Hepatocyte (in vitro differentiated cells): ENCODE results near the gene MORC1.

Experiments used
- CTCF ChIP-seq: fragments of 200-600 bp; sonication (generic); IDR thresholded peaks from 2 replicates; pipeline ENCODE4 v1.5.1; 2016; ENCODE audit warnings: antibody characterized with exemption, mild to moderate bottlenecking; ENCODE audit not compliant: poor library complexity
- EZH2 ChIP-seq: fragments of 200-600 bp; sonication (generic); IDR thresholded peaks from 2 replicates; pipeline ENCODE4 v1.6.1; 2016; ENCODE audit warnings: antibody characterized with exemption, mild to moderate bottlenecking, borderline replicate concordance

DNA sequence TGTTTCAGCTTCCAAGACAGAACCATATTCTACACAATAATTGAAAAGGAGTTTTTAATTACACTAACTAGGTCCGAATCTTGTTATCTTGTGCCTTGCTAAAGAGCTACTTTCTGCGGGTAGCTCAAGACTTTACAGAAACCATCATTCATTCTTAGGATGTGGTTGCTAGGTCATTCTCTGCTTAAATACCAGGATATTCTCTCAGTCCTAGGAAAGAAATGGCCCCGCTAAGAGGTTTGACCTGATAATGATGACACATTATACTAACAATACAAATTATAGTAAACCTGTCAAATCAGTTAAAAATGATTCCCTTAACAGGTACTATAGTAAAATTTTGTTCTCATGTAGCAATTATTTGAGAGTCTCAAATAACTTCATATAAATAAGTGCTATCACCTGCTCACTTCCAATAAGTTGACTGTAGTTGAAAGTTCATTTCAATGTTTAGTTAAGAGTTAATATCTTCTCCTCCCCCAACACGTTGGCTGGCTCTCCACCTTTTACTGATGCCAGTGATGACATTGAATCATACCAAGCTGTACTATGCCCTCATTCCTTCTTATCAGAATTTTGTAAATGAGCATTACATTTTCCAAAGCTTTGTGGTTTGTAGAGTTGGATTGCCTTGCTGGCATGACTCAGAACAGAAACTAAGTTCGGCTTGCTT, 15.0 kb upstream of the MORC1 start:
- TF ChIP-seq EZH2 = no peak
- TF ChIP-seq CTCF = no peak
